Natural killer cell treated with Interleukin-12 subunit alpha and Interleukin-12 subunit beta and Interleukin-15 and Interleukin-18, amount 100 ng/mL, for 72 hours (primary cell): ENCODE results near the gene PRRC2A. TPM values are rescaled to one million over a fixed set of nuclear protein-coding genes. Genes with fewer than 3 reads are reported as not detected.

ENCODE experiments used
- ATAC-seq, 2 donors: fragments of 150-1000 bp; cut with Tn5 transposase in 1 of 2; sonication (Bioruptor Pico), chemical (Tn5 transposase) in 1 of 2; 2 replicates each; pipeline ENCODE4 v1.10.0; 2021
- DNase-seq: peaks from one replicate; pipeline ENCODE4 v3.0.0; 2022; ENCODE audit warnings: low spot score
- H3K27ac Mint-ChIP-seq, 2 donors: 1 replicate in 1 of 2; 2 replicates in 1 of 2; pipeline ENCODE4 v1.8.0; 2022; ENCODE audit warnings: mixed read lengths in 2 of 2, mild to moderate bottlenecking in 1 of 2, moderate library complexity in 1 of 2
- H3K27me3 Mint-ChIP-seq, 2 donors: 1 replicate in 1 of 2; 2 replicates in 1 of 2; pipeline ENCODE4 v1.8.0; 2022; ENCODE audit warnings: mixed read lengths in 2 of 2
- H3K36me3 Mint-ChIP-seq: one replicate; pipeline ENCODE4 v1.8.0; 2022; ENCODE audit warnings: mixed read lengths
- H3K4me1 Mint-ChIP-seq, 2 donors: 1 replicate in 1 of 2; 2 replicates in 1 of 2; pipeline ENCODE4 v1.8.0; 2022; ENCODE audit warnings: low read depth in 2 of 2, mixed read lengths in 2 of 2, mild to moderate bottlenecking in 1 of 2
- H3K4me3 Mint-ChIP-seq: one replicate; pipeline ENCODE4 v1.8.0; 2022; ENCODE audit warnings: mixed read lengths
- H3K9me3 Mint-ChIP-seq: 2 replicates; pipeline ENCODE4 v1.8.0; 2022; ENCODE audit warnings: mixed read lengths
- total RNA-seq, 2 donors: library from RNA; stranded (reverse); gene quantifications; one replicate each; pipeline ENCODE4 v1.2.3, GENCODE V29; 2022

Gene PRRC2A
- total RNA-seq, 2 donors from 2014 or later = 224 to 345 TPM

- ATAC-seq (no peak), DNase-seq (no peak)
- Mint-ChIP-seq H3K36me3 (no peaks in the 10 kb centered on the region), H3K4me3 (peak overlapping the region; percentile 95), H3K4me1 (peaks cover 55 to 58% of the 10 kb centered on the region in 2 donors), H3K9me3 (no peaks in the 10 kb centered on the region), H3K27ac (peak overlapping the region; percentile 85 to 92), H3K27me3 (no peaks in the 10 kb centered on the region)
Measured at GRCh38 chr6:31657406-31658157, 37.1 kb downstream of the PRRC2A start.

DNA sequence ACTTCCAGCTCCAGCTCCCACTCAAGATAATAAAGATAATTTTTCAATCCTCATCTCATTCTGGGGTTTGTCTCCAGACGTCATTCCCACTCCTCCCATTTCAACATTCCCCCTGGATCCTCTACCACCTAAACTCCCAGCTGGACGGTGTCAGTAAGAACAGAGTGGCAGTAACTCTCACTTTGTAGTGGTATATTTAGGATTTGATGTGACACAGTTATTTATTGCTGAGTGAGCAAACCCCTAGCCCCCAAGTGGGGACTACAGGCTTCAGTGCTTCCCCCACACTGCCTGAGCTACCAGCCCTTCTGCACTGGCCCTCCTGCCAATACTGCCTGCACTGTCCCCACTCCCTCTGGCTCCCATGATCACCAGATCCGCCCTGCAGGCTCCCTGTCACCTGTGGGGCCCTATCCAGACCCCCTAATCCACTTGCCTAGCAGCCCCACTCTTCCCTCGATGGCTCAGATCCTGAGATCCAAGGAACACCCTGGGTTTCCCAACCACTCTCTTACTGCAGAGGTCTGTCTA is 37.7 kb downstream of the PRRC2A start:
- Mint-ChIP-seq H3K4me1 (peaks cover 53 to 55% of the 10 kb centered on the region in 2 donors), H3K36me3 (peaks cover 2% of the 10 kb centered on the region), H3K27ac (peak overlapping the region; percentile 85 to 92), H3K4me3 (peak overlapping the region; percentile 95), H3K9me3 (no peaks in the 10 kb centered on the region), H3K27me3 (no peaks in the 10 kb centered on the region)
- ATAC-seq (no peak), DNase-seq (no peak)

DNA sequence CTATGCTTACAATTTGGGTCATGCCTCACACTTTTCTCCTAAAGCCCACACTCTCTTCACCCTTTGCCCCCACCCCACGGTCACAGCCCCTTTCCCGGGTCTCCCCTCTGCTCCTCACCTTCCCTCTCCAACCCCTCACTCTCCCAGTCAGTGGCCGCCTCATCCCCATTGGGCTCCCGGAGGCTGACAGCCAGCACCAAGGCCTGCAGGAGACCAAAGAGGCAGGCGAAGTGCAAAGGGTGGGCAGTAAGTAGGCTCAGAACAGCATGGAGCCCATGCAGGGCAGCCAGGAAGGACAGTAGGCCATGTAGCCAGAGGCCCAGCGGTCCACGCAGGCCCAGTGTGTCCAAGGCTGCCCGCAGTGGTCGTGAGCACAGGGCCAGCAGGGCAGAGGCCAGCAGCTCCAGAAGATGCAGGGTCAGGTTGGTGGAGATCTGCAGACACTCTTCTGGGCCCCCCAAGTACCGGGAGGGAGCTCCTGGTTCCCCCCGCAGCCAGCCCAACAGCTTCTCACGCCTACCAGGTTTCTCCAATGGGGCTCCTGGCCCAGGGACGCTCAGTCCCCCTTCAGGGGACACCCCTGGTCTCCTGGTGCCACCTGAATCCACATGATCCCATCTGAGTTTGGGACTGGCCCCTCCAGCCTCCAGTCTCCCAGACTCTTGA is 38.6 kb downstream of the PRRC2A start:
- Mint-ChIP-seq H3K36me3 (peaks cover 9% of the 10 kb centered on the region), H3K27ac (peak overlapping the region; percentile 85 to 92), H3K4me1 (peaks cover 61 to 64% of the 10 kb centered on the region in 2 donors), H3K27me3 (no peaks in the 10 kb centered on the region), H3K4me3 (peak overlapping the region; percentile 95), H3K9me3 (no peaks in the 10 kb centered on the region)
- ATAC-seq = no peak
- DNase-seq = no peak

GRCh38 chr6:31659649-31660380 is 39.3 kb downstream of the PRRC2A start:
- ATAC-seq (peak in 1 of 2 donors; percentile 35), DNase-seq (no peak)
- peaks cover 16% of the 10 kb centered on the region for H3K36me3 Mint-ChIP-seq
- H3K4me1 Mint-ChIP-seq = peaks cover 68 to 71% of the 10 kb centered on the region in 2 donors
- H3K4me3 Mint-ChIP-seq = peak overlapping the region; percentile 95
- H3K27ac Mint-ChIP-seq = peak overlapping the region; percentile 85 to 92
- H3K9me3 Mint-ChIP-seq = no peaks in the 10 kb centered on the region
- no peaks in the 10 kb centered on the region for H3K27me3 Mint-ChIP-seq

DNA sequence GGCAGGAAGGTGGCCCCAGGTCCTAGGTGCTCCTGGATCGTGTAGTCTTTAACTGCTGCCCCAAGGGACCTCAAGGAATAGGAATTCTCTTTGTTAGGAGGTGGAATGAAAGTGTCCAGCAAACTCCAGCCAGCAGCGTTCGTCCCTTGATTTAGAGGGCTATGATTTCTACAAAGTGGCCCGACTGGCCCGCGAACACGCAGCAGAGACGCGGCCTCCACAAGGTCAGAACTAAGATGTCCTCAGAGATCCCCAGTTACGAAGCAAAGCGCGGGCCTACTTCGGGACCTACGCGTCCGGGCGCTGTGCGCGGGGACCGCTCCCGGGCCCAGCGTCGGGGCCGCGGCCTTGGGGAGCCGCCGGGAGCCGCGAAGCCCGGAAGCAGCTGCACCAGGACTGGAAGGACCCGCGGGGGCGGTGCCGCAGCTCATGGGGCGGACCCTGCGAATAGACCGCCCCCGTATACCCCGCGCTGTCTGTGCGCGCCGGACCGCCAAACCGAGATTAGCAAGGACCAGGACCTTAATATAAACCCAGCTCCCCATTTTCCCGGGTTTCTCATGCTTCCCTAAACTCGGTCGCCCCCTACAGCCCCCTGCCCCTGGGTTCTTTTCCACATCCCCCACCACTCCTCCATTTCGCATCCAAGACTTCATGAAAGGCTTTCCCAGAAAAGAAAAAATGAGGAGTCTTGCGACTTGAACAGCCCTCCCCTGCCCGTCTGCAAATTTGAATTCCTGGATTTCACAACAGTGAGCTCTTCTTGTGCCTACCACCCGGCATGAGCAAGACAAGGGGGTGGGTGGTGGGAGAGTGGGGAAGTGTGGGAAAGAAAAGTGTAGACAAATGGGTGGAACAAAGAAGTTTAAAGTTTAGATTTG is 40.1 kb downstream of the PRRC2A start, which contains the start of gene C6orf47:
TSS of gene C6orf47 (minus strand) at position 398 of the 881 bp plus-strand sequence. CDS start 831 bp downstream, outside the sequence.
- peak; percentile 90 for DNase-seq
- peaks cover 17% of the 10 kb centered on the region for H3K36me3 Mint-ChIP-seq
- H3K4me1 Mint-ChIP-seq = peaks cover 64 to 65% of the 10 kb centered on the region in 2 donors
- no peaks in the 10 kb centered on the region for H3K27me3 Mint-ChIP-seq
- H3K27ac Mint-ChIP-seq = peak within 1 kb of the TSS; percentile 85 to 92
- peak; percentile 86 to 90 for ATAC-seq
- H3K9me3 Mint-ChIP-seq = no peaks in the 10 kb centered on the region
- H3K4me3 Mint-ChIP-seq = peak within 1 kb of the TSS; percentile 95

DNA sequence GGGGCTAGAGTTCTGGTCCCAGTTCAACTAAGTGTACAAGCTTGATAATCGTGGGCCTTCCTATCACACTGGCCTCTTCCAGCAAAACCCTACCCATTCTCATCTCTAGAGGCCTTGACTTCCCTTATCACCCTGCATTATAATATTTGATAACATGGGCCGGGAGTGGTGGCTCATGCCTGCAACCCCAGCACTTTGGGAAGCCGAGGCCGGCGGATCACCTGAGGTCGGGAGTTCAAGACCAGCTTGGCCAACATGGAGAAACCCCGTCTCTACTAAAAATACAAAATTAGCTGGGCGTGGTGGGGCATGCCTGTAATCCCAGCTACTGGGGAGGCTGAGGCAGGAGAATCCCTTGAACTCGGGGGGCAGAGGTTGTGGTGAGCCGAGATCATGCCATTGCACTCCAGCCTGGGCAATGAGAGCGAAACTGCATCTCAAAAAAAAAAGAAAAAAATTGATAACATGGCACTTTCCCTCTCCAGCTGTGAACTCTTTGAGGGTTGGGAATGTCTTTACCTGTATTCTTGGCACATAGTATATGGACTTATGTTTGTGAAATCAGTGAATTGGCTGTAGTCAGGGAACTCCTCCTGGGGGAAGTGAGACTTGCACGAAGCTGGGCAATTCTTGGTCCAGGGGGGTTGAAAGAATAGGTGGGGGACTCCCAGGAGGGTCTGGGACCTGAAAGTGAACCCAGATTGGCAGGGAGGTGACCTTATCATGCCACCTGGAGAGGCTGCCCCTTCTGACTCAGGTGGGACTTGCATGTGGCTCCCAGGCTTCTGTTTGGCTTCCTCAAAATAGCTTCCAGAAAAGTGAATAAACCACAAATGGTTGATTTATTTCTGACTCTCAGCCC is 41.0 kb downstream of the PRRC2A start:
- H3K27me3 Mint-ChIP-seq = no peaks in the 10 kb centered on the region
- H3K36me3 Mint-ChIP-seq = peaks cover 19% of the 10 kb centered on the region
- peak overlapping the region; percentile 95 for H3K4me3 Mint-ChIP-seq
- ATAC-seq (no peak), DNase-seq (no peak)
- H3K27ac Mint-ChIP-seq = peak overlapping the region; percentile 85 to 92
- peaks cover 62 to 66% of the 10 kb centered on the region in 2 donors for H3K4me1 Mint-ChIP-seq
- H3K9me3 Mint-ChIP-seq = no peaks in the 10 kb centered on the region

DNA sequence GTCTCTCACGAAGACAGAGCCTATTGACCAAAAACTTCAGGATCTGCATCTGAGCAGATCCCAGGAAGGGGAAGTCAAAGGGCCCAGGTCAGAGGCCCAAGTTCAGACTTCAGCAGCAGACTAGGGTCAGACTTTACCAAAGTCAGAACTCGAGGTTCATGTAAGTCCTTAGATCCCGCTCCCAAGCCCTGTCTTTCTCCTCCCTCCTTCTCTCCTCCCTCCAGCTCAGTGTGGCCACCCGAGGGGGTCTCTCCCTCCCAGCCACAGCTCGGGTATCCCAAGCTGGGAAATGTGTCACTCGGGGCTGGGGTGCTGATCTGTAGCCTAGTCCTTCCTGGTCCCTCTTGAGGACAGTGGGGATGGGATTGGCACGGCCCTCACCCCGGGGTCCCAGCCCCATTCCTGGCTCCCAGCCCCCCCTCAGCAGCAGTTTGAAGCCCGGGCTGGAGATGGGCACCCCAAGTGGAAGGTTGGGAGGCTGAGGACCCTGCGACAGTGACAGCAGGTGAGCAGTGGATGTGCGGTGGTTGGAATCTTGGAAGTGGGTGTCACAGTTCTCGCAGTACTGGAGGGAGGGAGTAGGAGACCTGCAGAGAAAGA is 41.7 kb downstream of the PRRC2A start:
- Mint-ChIP-seq H3K4me3 (peak overlapping the region; percentile 51), H3K4me1 (peaks cover 68 to 70% of the 10 kb centered on the region in 2 donors), H3K27me3 (no peaks in the 10 kb centered on the region), H3K9me3 (no peaks in the 10 kb centered on the region), H3K36me3 (peaks cover 23% of the 10 kb centered on the region), H3K27ac (peak overlapping the region; percentile 56 to 76)
- DNase-seq = no peak
- ATAC-seq = no peak

- H3K4me3 Mint-ChIP-seq = peak overlapping the region; percentile 97
- peaks cover 68 to 69% of the 10 kb centered on the region in 2 donors for H3K4me1 Mint-ChIP-seq
- no peaks in the 10 kb centered on the region for H3K9me3 Mint-ChIP-seq
- ATAC-seq = no peak
- H3K27me3 Mint-ChIP-seq = no peaks in the 10 kb centered on the region
- peaks cover 30% of the 10 kb centered on the region for H3K36me3 Mint-ChIP-seq
- peak overlapping the region; percentile 93 to 99 for H3K27ac Mint-ChIP-seq
- no peak for DNase-seq
Measured at GRCh38 chr6:31663126-31663960, 42.8 kb downstream of the PRRC2A start.

DNA sequence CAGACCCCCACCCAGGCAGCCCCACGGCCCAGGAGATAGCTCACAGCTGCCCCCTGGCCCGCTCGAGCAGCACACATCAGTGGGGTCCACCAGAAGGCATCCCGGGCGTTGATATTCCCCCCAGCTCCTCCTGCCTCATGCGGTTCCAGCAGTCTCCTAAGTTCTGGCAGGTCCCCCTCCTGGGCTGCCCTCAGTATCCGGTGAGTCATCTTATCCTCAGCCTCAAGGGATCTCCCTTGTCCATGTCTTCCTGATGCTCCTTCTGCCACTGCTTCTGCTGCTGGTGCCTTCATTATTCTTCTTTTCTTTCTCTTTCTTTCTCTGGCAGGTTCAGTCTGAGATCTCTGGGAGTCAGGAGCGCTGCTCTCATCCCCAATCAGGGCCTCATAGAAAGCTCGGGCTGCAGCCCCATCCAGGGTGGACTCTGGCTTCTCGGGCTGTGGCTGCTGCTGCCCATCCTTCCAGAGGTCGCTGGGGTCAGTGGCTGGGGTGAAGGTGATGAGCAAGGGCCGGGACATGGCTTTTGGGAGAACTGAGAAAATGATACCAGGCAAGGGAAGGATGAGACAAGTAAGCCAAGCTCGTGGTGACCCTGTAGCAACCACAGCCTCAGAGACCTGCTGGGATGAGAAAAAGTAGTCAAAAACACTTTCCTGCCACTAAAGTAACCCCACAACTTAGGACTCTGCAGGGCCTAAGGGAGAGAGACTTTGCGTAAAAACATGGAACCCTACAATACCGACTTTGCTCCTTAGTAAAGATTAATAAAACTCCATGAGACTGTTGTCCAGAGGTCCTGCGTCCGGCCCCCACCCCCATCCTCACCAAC is 43.7 kb downstream of the PRRC2A start:
- Mint-ChIP-seq H3K27ac (peak overlapping the region; percentile 93 to 99), H3K4me3 (peak overlapping the region; percentile 97), H3K9me3 (no peaks in the 10 kb centered on the region), H3K36me3 (peaks cover 30% of the 10 kb centered on the region), H3K4me1 (peaks cover 60% of the 10 kb centered on the region in 2 donors), H3K27me3 (no peaks in the 10 kb centered on the region)
- ATAC-seq = no peak
- DNase-seq = no peak

GRCh38 chr6:31664790-31665500 is 44.4 kb downstream of the PRRC2A start, which contains the start of gene GPANK1:
Gene GPANK1 (minus strand): TSS chr6:31664997. CDS start chr6:31664478, 519 bp downstream.
- H3K36me3 Mint-ChIP-seq = peaks cover 30% of the 10 kb centered on the region

More at GRCh38 chr6:31664790-31665500, 44.4 kb downstream of the PRRC2A start, which contains the start of gene GPANK1:
- DNase-seq (peak; percentile 92), ATAC-seq (peak; percentile 59 to 69)
- peaks cover 52 to 53% of the 10 kb centered on the region in 2 donors for H3K4me1 Mint-ChIP-seq
- peak within 1 kb of the TSS; percentile 97 for H3K4me3 Mint-ChIP-seq
- H3K27me3 Mint-ChIP-seq = no peaks in the 10 kb centered on the region
- H3K27ac Mint-ChIP-seq = peak within 1 kb of the TSS; percentile 93 to 99
- no peaks in the 10 kb centered on the region for H3K9me3 Mint-ChIP-seq
